Measurements from ENCODE around the gene SPINK5. TPM values are rescaled to one million over a fixed set of nuclear protein-coding genes. Genes with fewer than 3 reads are reported as not detected.

SPINK5 gene
- total RNA-seq, 1 donor from 2014 or later: not detected

DNA sequence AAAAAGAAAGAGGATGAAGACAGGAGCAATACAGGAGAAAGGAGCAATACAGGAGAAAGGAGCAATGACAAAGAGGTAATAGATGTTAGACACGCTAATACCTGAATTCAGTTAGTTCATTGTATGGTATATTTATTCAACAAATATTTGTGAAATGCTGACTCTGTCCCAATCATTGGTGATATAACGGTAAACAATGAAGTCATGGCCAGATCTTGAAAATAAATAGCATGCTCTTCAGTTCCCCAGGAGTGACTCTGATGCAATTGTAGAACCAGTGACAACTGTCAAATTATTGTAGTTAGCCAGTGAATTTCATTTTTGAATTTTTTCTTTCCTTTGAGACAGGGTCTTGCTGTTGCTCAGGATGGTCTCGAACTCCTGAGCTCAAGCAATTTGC, 56.5 kb downstream of the SPINK5 start:
- H3K27me3 Mint-ChIP-seq: no peaks in the 10 kb centered on the region
- ATAC-seq (ENCODE audit: low read depth) (no peak), DNase-seq (no peak)
- TF ChIP-seq, protein P1, sequence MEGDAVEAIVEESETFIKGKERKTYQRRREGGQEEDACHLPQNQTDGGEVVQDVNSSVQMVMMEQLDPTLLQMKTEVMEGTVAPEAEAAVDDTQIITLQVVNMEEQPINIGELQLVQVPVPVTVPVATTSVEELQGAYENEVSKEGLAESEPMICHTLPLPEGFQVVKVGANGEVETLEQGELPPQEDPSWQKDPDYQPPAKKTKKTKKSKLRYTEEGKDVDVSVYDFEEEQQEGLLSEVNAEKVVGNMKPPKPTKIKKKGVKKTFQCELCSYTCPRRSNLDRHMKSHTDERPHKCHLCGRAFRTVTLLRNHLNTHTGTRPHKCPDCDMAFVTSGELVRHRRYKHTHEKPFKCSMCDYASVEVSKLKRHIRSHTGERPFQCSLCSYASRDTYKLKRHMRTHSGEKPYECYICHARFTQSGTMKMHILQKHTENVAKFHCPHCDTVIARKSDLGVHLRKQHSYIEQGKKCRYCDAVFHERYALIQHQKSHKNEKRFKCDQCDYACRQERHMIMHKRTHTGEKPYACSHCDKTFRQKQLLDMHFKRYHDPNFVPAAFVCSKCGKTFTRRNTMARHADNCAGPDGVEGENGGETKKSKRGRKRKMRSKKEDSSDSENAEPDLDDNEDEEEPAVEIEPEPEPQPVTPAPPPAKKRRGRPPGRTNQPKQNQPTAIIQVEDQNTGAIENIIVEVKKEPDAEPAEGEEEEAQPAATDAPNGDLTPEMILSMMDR (IDR thresholded peaks at IDR 0.05): no peak
- no peaks in the 10 kb centered on the region for H3K36me3 Mint-ChIP-seq (ENCODE audit: low read depth)
- H3K27ac Mint-ChIP-seq: no peak overlapping the region
- intact Hi-C loops (cut with micrococcal nuclease): no loop called here
- no peaks in the 10 kb centered on the region for H3K9me3 Mint-ChIP-seq
- CTCF ChIA-PET: no interaction called here
- no peaks in the 10 kb centered on the region for H3K4me1 Mint-ChIP-seq
- POLR2A ChIA-PET: no interaction called here
- H3K4me3 Mint-ChIP-seq: no peak overlapping the region

DNA sequence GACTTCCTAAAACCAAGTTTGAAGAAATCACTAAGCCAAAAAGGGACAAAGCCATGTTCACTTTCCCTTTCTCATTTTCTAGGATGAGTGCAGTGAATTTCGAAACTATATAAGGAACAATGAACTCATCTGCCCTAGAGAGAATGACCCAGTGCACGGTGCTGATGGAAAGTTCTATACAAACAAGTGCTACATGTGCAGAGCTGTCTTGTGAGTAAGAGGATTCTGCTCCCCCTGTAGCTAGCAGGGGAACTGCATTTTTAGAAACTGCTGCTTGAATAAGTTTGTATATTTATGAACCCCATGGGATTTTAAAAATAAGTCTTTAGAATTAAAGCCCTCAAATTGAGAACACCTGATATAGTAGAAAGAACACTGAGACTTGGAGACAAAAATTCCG, 61.9 kb downstream of the SPINK5 start:
- TF ChIP-seq, protein P1 (IDR thresholded peaks at IDR 0.05): no peak
- no peak overlapping the region for H3K27ac Mint-ChIP-seq
- intact Hi-C loops (cut with micrococcal nuclease): no loop called here
- CTCF ChIA-PET: no interaction called here
- H3K27me3 Mint-ChIP-seq: no peaks in the 10 kb centered on the region
- POLR2A ChIA-PET: no interaction called here
- DNase-seq: no peak
- ATAC-seq (ENCODE audit: low read depth): no peak
- no peaks in the 10 kb centered on the region for H3K36me3 Mint-ChIP-seq (ENCODE audit: low read depth)
- no peaks in the 10 kb centered on the region for H3K4me1 Mint-ChIP-seq
- no peaks in the 10 kb centered on the region for H3K9me3 Mint-ChIP-seq
- no peak overlapping the region for H3K4me3 Mint-ChIP-seq

DNA sequence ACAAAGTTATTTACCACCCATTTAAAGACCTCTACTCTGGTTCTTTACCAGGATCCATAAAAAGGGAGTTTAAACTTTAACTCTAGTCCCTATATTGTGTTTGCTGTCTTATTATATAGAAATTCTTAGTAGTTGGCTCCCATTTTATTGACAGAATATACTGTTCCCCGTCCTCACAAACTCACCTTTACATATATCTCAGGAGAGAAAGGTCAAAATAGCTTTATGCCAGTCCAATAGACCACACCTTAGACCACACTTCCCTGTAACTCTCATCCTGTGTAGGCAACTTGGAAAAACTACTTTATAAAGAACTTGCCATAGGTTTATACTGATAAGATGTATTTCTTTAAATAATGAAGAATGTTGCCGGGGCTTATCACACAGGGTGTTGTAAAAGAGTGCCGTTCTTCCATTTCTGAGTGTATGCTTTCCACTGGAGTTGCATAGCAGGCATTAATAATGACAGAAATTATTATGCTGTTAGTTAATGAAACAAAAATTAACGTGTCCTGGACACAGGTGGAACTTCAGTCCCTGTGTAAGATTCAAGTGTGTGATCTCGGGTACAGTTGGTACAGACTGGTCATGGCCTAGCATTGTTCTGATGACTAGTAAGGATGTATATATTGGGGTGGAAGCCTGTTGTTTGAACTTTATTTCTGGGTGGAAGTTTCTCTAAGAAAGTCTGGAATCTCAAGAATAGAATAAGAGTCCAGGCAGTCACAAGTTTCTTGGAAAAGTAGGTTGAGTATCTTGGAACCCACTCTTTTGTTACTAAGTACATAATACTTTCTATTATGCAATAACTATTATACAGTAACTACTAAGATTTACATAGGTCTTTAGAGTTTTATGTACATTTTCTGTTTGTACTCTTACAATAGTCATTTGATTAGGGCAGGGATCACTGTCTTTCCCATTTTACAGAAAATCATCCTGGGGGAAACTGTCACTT, 71.6 kb downstream of the SPINK5 start:
- no peaks in the 10 kb centered on the region for H3K36me3 Mint-ChIP-seq (ENCODE audit: low read depth)
- TF ChIP-seq, protein P1 (IDR thresholded peaks at IDR 0.05): no peak
- no peaks in the 10 kb centered on the region for H3K9me3 Mint-ChIP-seq
- no peaks in the 10 kb centered on the region for H3K27me3 Mint-ChIP-seq
- intact Hi-C loops (cut with micrococcal nuclease): no loop called here
- H3K27ac Mint-ChIP-seq: no peak overlapping the region
- H3K4me1 Mint-ChIP-seq: no peaks in the 10 kb centered on the region
- ATAC-seq (ENCODE audit: low read depth) (no peak), DNase-seq (no peak)
- ChIA-PET CTCF (no interaction called here), POLR2A (no interaction called here)
- H3K4me3 Mint-ChIP-seq: no peak overlapping the region

DNA sequence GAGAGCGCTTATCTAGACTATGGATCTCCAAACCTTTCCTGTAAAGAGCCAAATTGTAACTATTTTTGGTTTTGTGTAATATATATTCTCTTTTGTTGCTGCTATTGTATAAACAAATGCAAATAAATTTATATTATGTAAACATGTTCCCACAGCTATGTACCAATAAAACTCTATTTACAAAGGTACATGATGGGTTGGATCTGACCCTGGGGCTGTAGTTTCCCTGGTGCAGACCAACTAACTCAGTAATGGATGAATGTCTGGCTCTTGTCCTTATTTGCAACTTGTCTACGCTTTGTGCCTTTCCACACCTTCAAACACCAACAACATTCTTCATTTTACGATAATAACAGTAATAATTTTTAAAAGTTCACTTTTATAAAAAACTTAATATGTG, 77.1 kb downstream of the SPINK5 start:
- CTCF ChIA-PET: no interaction called here
- no peak overlapping the region for H3K4me3 Mint-ChIP-seq
- H3K9me3 Mint-ChIP-seq: peaks cover 5% of the 10 kb centered on the region
- POLR2A ChIA-PET: no interaction called here
- H3K27ac Mint-ChIP-seq: no peak overlapping the region
- ATAC-seq (ENCODE audit: low read depth) (no peak), DNase-seq (no peak)
- H3K4me1 Mint-ChIP-seq: no peaks in the 10 kb centered on the region
- intact Hi-C loops (cut with micrococcal nuclease): no loop called here
- no peaks in the 10 kb centered on the region for H3K27me3 Mint-ChIP-seq
- TF ChIP-seq, protein P1 (IDR thresholded peaks at IDR 0.05): no peak
- no peaks in the 10 kb centered on the region for H3K36me3 Mint-ChIP-seq (ENCODE audit: low read depth)

DNA sequence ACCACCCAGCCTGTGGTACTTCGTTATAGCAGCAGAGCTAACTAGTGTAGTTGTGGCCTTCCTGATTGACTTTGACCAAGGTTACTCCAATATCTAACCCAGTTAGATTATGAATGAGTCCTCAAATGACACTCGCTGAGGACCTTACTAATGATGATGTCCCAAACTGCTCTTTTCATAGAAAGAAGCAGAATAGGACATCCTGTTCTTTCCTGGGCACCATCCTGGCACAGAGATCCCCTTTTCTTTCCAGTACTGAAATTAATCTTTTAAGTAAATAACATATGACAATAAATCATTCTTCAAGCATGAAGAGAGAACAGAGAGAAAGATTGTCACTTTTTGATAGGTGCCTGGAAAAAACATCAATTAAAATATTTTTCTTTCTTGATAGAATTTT, 77.9 kb downstream of the SPINK5 start:
- Mint-ChIP-seq H3K4me3 (no peak overlapping the region), H3K9me3 (peaks cover 5% of the 10 kb centered on the region), H3K4me1 (no peaks in the 10 kb centered on the region), H3K36me3 (ENCODE audit: low read depth) (no peaks in the 10 kb centered on the region), H3K27me3 (no peaks in the 10 kb centered on the region), H3K27ac (no peak overlapping the region)
- DNase-seq (no peak), ATAC-seq (ENCODE audit: low read depth) (no peak)
- intact Hi-C loops (cut with micrococcal nuclease): no loop called here
- ChIA-PET CTCF (no interaction called here), POLR2A (no interaction called here)
- TF ChIP-seq, protein P1 (IDR thresholded peaks at IDR 0.05): no peak

All from activated B cell treated with CpG ODN at 0.5 μM for 24 hours (primary cell).